GM18951 (cell line): ENCODE data around the gene FSTL5.

Experiments
- POLR2A ChIP-seq: IDR thresholded peaks from 4 replicates; pipeline ENCODE4 v1.6.1; 2011; ENCODE audit warnings: mild to moderate bottlenecking; ENCODE audit not compliant: insufficient read length, insufficient read depth; ENCODE audit errors: extremely low read depth
- in situ Hi-C: fragments of 300-500 bp; cut with MboI; formaldehyde crosslinking; loops from one replicate; pipeline ENCODE4 v1.12.0; 2022; ENCODE audit warnings: low sequenced_read_pairs, mixed read lengths, inconsistent platforms; ENCODE audit not compliant: unreplicated experiment

FSTL5 gene

GRCh38 chr4:161894014-161894413 is 269.8 kb downstream of the FSTL5 start:
- in situ Hi-C loops, result no loop called here
- TF ChIP-seq POLR2A, result no peak

GRCh38 chr4:161893566-161893965 is 270.2 kb downstream of the FSTL5 start:
- no peak for TF ChIP-seq POLR2A
- in situ Hi-C loops, result no loop called here

- TF ChIP-seq POLR2A, result no peak
- in situ Hi-C loops, result no loop called here
Measured at GRCh38 chr4:161892951-161893350, 270.8 kb downstream of the FSTL5 start.

- no peak for TF ChIP-seq POLR2A
- in situ Hi-C loops, result no loop called here
Measured at GRCh38 chr4:161883157-161883556, 280.6 kb downstream of the FSTL5 start.

GRCh38 chr4:161881370-161881769 is 282.4 kb downstream of the FSTL5 start:
- in situ Hi-C loops, result no loop called here
- TF ChIP-seq POLR2A, result no peak

DNA sequence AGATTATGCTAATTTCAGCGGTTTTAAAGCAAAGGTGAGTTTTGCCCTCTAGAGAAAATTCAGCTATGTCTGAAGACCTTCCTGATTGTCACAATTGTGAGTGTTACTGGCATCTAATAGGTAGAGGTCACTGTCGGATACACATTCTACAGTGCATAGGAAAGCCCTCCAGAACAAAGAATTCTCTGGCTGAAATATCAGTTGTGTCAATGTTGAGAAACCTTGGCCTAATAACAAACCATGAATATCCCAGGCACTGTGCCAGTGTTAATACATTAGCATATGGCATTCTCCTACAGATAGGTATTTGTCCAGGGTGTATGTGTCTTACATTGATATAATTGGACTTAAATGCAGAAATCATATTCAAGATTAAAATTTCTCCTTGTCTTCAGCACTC is 294.3 kb downstream of the FSTL5 start:
- in situ Hi-C loops, result no loop called here
- TF ChIP-seq POLR2A, result no peak

DNA sequence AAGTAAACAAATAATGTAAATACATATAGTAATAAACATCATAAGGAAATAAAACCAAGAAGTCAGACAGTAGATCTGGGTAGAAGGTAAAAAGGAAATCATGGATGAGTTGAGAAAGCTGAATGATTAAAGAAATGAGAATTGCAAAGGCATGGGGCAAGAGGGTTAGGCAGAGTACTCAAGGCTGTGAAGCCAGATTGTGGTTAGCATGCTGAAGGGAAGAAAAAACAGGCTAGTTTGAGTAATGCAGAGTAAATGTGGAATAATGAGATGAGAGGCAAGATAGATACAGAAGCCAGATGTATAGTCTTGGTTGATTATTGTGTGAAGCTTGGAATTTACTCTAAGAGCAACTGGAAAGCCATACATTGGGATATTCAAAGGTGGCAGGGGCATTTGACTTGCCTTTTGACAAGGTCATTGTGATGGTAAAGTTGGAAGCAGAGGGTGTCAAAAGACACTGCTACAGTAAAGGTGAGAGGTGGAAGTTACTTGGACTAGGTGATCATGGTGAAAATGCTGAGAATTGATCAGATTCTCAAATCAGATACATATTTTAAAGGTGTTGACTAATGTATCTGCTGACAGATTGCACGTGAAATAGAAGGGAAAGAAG is 307.0 kb downstream of the FSTL5 start:
- in situ Hi-C loops, result no loop called here
- no peak for TF ChIP-seq POLR2A

- no peak for TF ChIP-seq POLR2A
- in situ Hi-C loops, result no loop called here
Measured at GRCh38 chr4:161850631-161851030, 313.2 kb downstream of the FSTL5 start.

DNA sequence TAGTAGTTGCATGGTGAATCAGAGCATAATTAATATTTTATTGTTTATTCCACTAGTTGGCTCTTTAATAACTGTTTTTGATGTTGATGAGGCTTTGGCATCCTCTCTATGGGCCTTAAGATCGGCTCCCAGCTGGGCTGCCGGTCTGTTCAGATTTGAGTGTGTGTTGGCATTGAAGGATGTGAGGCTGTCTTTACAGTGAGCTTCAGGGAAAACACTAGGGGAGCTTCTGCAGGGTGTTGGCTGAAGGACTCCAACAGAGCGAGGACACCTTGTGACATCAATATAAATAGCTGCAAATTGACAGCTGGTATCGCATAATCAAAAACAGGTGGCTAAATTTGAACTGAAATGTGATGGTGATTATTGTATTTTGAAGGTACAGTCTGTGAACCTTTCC is 322.0 kb downstream of the FSTL5 start:
- TF ChIP-seq POLR2A, result no peak
- in situ Hi-C loops, result no loop called here

DNA sequence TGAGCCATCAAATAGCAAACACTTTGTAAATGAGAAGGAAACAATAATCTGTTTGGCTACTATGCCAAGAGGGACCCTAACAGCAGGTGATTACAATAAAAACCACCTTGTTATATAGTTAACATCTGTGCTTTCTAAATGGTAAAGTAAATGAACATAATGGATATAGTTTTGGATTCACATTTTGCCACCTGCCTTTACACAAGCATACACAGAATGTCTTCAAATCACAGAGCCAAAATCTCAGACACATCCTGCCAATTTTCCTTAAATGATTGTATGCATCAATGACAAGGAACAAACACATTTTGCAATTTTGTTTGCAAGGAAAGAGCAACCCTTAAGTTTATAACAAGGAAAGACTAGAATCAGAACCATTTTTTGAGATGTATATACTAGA is 334.2 kb downstream of the FSTL5 start:
- in situ Hi-C loops, result no loop called here
- TF ChIP-seq POLR2A, result no peak

GRCh38 chr4:161828061-161828460 is 335.7 kb downstream of the FSTL5 start:
- no peak for TF ChIP-seq POLR2A
- in situ Hi-C loops, result no loop called here

- TF ChIP-seq POLR2A, result no peak
- in situ Hi-C loops, result no loop called here
Measured at GRCh38 chr4:161827013-161827412, 336.8 kb downstream of the FSTL5 start.

- in situ Hi-C loops, result no loop called here
Measured at GRCh38 chr4:161823450-161823849, 340.4 kb downstream of the FSTL5 start.

GRCh38 chr4:161822174-161822573 is 341.6 kb downstream of the FSTL5 start:
- in situ Hi-C loops, result no loop called here
- no peak for TF ChIP-seq POLR2A

More at GRCh38 chr4:161823450-161823849, 340.4 kb downstream of the FSTL5 start:
- TF ChIP-seq POLR2A, result no peak

- in situ Hi-C loops, result no loop called here
- no peak for TF ChIP-seq POLR2A
Measured at GRCh38 chr4:161817914-161818313, 345.9 kb downstream of the FSTL5 start.

- in situ Hi-C loops, result no loop called here
Measured at GRCh38 chr4:161816958-161817357, 346.8 kb downstream of the FSTL5 start.

More at GRCh38 chr4:161816958-161817357, 346.8 kb downstream of the FSTL5 start:
- no peak for TF ChIP-seq POLR2A
